Measurements from ENCODE around the gene FKBP3. TPM values are rescaled to one million over a fixed set of nuclear protein-coding genes. Genes with fewer than 3 reads are reported as not detected.

FKBP3 gene
- total RNA-seq, 1 experiment from 2014 or later: 118 TPM

DNA sequence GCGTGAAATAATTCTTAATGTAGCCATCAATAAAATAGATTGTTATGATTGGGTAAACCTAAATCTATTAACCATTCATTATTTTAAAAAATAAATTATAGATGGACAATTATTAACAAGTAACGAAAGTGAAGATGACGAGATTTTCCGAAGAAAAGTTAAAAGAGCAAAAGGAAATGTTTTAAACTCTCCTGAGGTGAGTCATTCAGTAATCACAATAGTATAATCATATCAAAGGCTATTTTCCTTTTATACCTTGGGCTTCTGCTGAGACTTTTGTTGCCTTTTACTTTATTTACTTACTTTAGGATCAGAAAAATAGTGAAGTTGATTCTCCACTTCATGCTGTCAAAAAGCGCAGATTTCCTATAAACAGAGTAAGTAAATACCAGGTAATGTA is 47.0 kb upstream of the FKBP3 start (continued):
- TF ChIP-seq, protein P1, sequence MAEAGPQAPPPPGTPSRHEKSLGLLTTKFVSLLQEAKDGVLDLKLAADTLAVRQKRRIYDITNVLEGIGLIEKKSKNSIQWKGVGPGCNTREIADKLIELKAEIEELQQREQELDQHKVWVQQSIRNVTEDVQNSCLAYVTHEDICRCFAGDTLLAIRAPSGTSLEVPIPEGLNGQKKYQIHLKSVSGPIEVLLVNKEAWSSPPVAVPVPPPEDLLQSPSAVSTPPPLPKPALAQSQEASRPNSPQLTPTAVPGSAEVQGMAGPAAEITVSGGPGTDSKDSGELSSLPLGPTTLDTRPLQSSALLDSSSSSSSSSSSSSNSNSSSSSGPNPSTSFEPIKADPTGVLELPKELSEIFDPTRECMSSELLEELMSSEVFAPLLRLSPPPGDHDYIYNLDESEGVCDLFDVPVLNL (CRISPR knock-in tag; IDR thresholded peaks at IDR 0.05; ENCODE audit: borderline replicate concordance, low read depth): no peak
- TF ChIP-seq NFATC4 (CRISPR knock-in tag; IDR thresholded peaks at IDR 0.05) (no peak), NR1H2 (CRISPR knock-in tag; IDR thresholded peaks at IDR 0.05) (no peak), GABPB1 (CRISPR knock-in tag; IDR thresholded peaks at IDR 0.05) (no peak), ETV6 (CRISPR knock-in tag; IDR thresholded peaks at IDR 0.05) (no peak), ZNF138 (CRISPR knock-in tag; conservative IDR thresholded peaks at IDR 0.05) (no peak), ZNF396 (CRISPR knock-in tag; IDR thresholded peaks at IDR 0.05; ENCODE audit: borderline replicate concordance) (no peak), ZNF121 (CRISPR knock-in tag; IDR thresholded peaks at IDR 0.05) (no peak), ZNF281 (CRISPR knock-in tag; IDR thresholded peaks at IDR 0.05) (no peak), ZNF219 (CRISPR knock-in tag; IDR thresholded peaks at IDR 0.05; ENCODE audit: borderline replicate concordance) (no peak), TEAD4 (CRISPR knock-in tag; IDR thresholded peaks at IDR 0.05) (no peak)
- TF ChIP-seq, protein P2, sequence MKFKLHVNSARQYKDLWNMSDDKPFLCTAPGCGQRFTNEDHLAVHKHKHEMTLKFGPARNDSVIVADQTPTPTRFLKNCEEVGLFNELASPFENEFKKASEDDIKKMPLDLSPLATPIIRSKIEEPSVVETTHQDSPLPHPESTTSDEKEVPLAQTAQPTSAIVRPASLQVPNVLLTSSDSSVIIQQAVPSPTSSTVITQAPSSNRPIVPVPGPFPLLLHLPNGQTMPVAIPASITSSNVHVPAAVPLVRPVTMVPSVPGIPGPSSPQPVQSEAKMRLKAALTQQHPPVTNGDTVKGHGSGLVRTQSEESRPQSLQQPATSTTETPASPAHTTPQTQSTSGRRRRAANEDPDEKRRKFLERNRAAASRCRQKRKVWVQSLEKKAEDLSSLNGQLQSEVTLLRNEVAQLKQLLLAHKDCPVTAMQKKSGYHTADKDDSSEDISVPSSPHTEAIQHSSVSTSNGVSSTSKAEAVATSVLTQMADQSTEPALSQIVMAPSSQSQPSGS (CRISPR knock-in tag; IDR thresholded peaks at IDR 0.05; ENCODE audit: borderline replicate concordance, low read depth): no peak
- TF ChIP-seq, protein P3, sequence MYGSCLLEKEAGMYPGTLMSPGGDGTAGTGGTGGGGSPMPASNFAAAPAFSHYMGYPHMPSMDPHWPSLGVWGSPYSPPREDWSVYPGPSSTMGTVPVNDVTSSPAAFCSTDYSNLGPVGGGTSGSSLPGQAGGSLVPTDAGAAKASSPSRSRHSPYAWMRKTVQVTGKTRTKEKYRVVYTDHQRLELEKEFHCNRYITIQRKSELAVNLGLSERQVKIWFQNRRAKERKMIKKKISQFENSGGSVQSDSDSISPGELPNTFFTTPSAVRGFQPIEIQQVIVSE (CRISPR knock-in tag; IDR thresholded peaks at IDR 0.05; ENCODE audit: borderline replicate concordance): no peak
- TF ChIP-seq, protein P4, sequence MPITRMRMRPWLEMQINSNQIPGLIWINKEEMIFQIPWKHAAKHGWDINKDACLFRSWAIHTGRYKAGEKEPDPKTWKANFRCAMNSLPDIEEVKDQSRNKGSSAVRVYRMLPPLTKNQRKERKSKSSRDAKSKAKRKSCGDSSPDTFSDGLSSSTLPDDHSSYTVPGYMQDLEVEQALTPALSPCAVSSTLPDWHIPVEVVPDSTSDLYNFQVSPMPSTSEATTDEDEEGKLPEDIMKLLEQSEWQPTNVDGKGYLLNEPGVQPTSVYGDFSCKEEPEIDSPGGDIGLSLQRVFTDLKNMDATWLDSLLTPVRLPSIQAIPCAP (CRISPR knock-in tag; IDR thresholded peaks at IDR 0.05): no peak

GRCh38 chr14:45177076-45177475 is 42.8 kb upstream of the FKBP3 start:
- Mint-ChIP-seq H3K36me3 (no peaks in the 10 kb centered on the region; the same call in 1 of the 2 replicates), H3K27ac (no peak overlapping the region), H3K27me3 (ENCODE audit: low read depth) (no peaks in the 10 kb centered on the region), H3K4me1 (0 out of 2 replicates have a peak, but pooled peaks cover 2% of the 10 kb centered on the region), H3K4me3 (no peak overlapping the region), H3K9me3 (no peaks in the 10 kb centered on the region)
- TF ChIP-seq, protein P5, sequence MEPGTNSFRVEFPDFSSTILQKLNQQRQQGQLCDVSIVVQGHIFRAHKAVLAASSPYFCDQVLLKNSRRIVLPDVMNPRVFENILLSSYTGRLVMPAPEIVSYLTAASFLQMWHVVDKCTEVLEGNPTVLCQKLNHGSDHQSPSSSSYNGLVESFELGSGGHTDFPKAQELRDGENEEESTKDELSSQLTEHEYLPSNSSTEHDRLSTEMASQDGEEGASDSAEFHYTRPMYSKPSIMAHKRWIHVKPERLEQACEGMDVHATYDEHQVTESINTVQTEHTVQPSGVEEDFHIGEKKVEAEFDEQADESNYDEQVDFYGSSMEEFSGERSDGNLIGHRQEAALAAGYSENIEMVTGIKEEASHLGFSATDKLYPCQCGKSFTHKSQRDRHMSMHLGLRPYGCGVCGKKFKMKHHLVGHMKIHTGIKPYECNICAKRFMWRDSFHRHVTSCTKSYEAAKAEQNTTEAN (CRISPR knock-in tag; IDR thresholded peaks at IDR 0.05): no peak
- no peak for TF ChIP-seq FOXJ3 (CRISPR knock-in tag; IDR thresholded peaks at IDR 0.05; ENCODE audit: borderline replicate concordance)
- TF ChIP-seq NFYB (CRISPR knock-in tag; conservative IDR thresholded peaks at IDR 0.05; ENCODE audit: low read depth): no peak
- POLR2A ChIA-PET: no interaction called here
- no peak for ATAC-seq
- CTCF ChIA-PET: no interaction called here
- no peak for DNase-seq (ENCODE audit: low spot score)
